NCI-H524 (cell line): Measurements from ENCODE around the gene RTCA.
"Not testable (repeated sequence)": the region's sequence is repeated elsewhere in the genome, so short reads cannot be mapped to it uniquely, and the experiment has no call there.

Source experiments
- DNase-seq, 2 experiments: peaks; one replicate each; lab custom pipeline; 2025; lab: John Stamatoyannopoulos, UW

The RTCA gene

DNA sequence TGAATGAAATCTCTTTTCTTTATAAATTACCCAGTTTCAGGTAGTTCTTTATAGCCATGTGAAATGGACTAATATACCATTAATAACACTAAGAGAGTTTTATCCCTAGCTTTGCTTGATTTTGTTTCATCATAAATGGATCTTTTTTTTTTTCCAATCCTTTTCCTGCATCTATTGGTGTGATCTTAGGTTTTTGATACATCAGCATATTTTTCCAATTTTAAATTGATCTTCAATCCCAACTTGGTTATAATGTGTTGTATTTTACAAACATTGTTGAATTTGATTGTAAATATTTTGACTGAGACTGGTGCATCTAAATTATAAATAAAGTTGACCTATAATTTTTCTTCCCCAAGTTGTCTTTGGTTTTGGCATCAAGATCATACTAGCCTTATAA is 4.3 kb upstream of the RTCA start:
- DNase-seq, result no peak

DNA sequence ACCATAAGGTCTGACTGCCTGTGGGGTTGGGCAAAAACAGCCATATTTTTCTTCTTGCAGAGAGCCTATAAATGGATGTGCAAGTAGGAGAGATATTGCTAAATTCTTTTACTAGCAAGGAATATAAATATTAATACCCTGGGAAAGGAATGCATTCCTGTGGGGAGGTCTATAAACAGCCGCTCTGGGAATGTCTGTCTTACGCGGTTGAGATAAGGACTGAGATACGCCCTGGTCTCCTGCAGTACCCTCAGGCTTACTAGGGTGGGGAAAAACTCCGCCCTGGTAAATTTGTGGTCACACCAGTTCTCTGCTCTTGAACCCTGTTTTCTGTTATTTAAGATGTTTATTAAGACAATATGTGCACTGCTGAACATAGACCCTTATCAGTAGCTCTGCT is 1.9 kb upstream of the RTCA start:
- not testable (repeated sequence) for DNase-seq

DNA sequence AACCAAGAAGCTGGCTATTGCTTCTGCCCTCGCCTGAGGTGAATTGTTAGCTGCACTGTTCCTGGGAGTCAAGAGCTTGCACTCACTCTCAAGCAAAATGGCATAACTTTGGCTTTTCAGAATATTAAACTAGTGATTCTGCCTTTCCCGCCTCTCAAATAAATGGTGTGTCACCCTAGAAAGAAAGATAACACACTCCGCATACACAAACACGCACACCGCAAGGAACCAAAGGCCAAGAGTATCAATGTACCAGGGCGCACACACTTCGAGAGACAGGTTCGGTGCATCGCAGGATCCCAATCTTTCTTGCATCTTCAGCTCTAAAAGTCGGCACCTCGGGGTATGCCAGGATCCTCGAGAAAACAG is 470 bp upstream of the RTCA start:
- peak; percentile 34 to 61 for DNase-seq

DNA sequence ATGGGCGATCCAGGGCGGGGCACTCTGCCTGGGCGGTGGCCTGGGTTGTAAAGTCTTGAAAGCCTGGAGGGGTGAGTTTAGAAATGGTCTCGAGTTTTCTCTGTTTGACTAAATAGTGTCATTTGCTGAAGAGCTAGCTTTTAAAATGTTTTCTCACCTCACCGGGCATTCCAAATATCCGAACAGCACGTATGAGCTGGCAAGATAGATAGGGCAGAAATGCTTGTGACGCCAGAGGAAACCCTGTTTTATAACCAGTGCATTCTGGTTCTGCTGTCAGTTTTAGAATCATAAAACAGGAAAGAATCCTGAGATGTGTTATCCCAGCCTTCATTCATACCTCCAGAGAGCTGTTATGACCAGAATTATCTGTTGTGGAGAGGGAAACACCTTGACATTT is 725 bp downstream of the RTCA start:
- DNase-seq, result no peak

DNA sequence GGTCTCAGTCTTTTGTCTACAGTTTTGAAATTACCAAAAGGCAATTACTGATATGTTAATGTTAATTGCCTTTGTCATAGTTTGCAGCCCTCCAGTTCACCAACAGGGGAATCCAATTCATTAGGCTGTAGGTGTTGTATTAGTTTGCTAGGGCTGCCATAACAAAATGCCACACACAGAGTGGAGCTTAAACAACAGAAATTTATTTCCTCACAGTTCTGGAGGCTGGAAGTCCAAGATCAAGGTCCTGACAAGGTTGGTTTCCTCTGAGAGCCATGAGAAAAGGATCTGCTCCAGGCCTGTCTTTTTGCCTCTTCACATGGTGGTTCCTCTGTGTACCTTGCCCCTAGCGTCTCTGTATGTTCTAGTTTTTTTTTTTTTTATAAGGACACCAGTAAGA is 1.3 kb downstream of the RTCA start:
- DNase-seq, result no peak

DNA sequence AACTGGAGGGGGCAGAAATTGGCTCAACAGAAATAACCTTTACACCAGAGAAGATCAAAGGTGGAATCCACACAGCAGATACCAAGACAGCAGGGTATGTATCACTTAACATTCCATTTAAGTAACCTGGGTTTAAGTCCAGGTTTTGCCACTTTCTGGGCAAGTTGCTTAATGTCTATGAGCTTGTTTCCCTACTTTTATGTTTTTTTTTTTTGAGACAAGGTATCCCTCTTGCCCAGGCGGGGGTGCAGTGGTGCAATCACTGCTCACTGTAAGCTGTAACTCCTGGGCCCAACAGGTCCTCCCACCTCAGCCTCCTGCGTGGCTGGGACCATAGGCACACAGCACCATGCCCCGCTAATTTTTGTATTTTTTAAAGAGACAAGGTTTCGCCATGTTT is 2.2 kb downstream of the RTCA start:
- DNase-seq, result no peak

DNA sequence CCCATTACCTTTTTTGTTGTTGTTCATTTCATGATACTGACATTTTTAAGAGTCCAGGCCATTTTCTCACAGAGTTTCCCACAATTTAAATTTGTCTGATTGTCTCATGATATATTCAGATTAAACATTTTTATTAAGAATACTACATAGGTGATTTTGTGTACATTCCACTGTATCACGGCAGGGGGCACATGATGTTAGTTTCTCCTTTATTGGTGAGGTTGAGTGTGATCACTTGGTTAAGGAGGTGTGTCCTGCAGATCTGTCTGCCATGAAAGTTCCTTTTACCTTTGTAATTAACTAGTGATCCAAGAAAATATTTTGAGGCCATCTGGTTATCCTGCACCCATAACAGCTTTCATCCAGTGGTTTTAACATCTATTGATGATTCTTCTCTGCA is 11.8 kb downstream of the RTCA start:
- no peak for DNase-seq

DNA sequence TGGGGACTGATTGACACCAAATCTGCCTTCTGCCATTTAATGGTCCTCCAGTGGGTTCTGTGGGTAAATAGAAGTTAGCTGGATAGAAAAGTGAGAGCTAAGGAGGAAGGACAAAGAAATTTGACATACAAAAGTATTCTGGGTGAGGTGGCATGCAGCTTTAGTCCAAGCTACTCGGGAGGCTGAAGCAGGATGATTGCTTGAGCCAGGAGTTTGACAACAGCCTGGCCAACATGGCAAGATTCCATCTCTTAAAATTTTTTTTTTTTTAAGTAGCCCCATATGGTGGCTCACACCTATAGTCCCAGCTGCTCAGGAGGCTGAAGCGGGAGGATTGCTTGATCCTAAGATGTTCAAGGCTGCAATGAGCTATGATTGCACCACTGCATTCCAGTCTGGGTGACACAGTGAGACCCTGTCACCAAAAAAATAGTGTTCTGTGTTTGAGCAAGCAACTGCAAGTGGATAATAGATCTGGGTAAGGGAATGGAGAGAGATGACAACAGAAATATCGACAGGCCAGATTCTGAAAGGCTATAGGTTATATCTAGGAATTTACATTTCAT is 13.4 kb downstream of the RTCA start:
- peak in 1 of 2 experiments; percentile 40 for DNase-seq

DNA sequence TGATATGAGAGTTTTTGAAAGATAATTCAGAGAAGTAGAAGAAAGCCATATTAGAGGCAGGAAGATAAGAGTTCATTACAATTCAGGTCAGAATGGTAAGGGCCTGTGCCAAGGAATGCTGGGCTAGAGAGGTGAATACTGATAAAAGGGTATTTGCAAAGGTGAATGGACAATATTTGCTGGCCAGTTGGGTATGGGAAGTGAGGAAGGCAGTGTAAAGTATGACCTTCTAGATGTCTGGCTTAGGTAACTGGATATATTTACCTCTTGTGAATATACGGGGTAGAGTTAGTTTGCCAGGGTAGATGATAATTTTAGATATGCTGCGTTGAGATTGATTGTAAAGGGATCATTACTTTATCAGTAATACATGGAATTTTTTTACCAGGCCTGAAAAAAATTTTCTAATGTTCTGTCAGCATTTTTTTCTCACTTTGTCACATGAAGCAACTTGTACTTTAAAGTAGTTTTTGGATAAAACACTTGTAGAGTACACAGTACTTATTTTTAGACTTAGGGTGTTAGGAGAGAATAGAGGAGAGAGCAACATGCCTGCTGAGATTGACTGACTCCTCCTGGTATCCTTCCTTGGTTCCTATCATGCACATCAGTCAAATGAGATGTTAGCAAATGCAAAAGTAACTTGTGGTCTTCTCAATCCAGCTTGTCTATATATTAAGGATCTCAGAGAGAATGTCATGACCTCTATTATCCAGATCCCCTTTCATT is 14.1 kb downstream of the RTCA start:
- DNase-seq, result no peak

DNA sequence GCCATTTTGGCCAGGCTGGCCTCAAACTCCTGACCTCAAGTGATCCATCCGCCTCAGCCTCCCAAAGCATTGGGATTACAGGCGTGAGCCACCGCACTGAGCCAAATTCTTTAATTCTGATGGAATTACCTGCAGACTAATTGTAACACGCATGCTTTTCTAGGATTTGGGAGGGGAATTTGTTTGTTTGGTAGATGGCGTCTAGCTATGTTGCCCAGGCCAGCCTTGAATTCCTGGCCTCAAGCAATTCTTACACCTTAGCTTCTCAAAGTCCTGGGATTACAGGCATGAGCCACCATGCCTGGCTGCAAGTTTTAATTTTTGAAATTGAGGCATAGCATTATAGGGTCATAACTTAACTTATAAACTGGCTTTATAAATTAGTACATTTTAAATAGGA is 18.6 kb downstream of the RTCA start:
- no peak for DNase-seq

DNA sequence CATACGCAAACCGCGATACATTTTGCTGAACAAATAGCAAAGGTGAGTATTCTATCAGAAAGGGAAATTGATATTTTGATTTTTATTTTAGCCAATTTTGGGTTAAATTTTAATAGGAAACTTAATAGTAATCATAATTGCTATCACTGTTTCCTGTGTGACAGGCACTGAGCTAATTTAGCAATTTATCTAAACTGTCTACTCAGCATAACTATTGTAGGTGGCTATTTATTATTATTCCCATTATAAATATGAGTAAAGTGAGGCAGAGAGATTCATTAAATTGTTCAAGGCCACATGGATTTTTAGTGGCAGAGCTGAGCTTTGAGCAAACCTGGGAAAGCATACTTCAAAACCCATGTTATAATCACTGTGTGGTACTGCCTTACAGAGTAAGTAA is 21.1 kb downstream of the RTCA start:
- DNase-seq, result no peak

DNA sequence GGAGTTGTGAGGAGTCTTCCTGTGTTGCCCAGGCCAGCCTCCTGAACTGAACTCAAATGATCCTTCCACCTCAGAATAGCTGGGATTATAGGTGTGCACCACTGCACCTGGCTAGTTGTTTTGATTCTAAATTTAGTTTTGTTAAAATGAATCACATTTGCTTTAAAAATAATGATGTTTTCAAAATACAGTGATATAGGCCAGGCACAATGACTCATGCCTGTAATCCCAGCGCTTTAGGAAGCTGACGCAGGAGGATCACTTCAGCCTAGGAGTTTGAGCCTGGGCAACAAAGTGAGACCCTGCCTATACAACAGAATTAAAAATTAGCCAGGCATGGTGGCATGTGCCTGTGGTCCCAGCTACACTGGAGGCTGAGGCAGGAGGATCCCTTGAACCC is 24.3 kb downstream of the RTCA start:
- no peak for DNase-seq

DNA sequence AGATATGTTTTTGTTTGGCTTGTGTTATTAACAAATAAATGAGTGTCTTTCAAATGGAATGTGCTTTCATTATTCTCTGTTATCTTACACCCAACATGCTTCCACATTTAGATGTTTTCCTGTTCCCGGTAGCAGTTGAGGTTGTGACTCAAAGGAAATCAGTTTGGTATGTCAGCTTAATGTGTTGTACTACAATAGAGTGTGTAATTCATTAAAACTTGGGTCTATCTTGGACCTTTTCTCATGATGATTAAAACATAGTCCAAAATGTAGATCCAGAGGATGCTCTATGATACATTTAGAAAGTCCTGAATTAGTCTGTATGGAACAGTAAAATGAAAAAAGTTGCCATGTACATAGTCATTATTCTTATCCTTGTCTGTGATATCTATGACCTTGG is 26.7 kb downstream of the RTCA start:
- DNase-seq, result no peak

DNA sequence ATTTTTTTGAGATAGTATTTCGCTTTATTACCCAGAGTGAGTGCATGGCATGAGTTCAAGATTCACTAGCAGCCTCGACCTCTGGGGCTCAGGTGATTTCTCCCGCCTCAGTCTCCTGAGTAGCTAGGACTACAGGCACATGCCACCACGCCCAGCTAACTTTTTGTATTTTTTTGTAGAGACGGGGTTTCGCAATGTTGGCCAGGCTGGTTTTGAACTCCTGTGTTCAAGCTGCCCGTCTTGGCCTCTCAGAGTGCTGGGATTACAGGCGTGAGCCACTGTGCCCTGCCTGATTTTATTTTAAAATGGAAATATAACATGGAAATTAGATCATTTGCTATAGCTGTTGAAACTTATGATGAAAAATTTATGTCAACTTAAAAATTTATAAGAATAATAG is 30.1 kb downstream of the RTCA start:
- DNase-seq, result no peak

DNA sequence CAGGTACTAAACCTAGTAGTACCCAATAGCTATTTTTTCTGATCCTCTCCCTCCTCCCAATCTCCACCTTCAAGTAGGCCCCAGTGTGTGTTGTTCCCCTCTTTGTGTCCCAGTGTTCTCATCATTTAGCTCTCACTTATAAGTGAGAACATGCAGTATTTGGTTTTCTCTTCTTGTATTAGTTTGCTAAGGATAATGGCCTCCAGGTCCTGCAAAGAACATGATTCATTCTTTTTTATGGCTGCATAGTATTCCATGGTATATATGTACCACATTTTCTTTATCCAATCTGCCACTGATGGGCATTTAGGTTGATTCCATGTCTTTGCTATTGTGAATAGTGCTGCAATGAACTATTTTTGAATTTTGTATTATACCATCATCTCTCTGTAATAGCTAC is 31.0 kb downstream of the RTCA start:
- not testable (repeated sequence) for DNase-seq

DNA sequence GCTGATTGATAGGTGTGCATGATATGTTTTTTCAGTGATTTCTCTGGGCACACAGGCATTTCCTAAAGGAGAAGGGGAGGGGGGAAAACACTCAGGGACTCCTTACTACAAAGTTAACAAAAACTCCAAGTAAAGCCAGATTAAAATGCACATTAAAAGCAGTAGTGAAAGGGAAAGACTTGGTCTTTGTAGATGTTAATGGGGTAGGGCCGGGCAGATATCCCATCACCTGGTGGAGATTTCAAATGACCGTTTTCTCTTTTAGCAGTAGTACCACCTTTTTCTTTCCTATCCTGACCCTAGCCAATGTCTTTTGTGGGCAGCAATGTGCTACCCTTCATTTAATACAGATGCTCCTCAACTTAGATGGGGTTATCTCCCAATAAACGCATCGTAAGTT is 32.5 kb downstream of the RTCA start:
- DNase-seq, result no peak

DNA sequence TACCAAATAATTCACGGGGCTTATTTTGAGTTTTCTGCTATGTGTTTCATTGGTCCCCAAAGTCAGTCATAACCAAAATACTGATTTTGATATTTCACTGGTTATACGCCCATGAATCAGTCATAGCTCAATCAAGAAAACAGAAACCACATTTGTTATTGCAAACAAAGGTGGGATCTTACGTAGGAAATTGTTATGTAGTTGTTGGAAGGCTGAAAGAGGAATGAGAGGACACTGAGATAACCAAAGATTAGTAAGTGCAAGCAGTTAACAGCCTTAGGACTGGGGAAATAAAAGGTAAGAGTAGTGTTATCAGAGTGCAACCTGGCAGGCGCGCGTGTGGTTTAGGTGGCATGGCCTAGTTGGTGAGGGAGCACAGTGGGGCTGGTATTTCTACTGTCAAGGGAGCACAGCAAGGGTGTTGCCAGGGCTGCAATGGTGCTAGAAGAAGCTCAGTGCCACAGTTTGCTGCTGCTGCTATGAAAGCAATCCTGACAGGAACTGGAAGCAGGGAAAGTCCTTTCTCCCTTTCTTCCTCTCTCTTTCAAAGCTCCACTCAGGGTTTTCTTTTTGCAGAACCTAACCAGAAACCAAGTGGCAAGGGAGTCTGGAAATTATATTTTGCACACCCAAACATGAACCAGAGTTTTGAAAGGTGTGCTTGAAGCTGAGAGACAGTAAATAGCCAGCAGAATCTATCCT is 33.7 kb downstream of the RTCA start:
- no peak for DNase-seq

DNA sequence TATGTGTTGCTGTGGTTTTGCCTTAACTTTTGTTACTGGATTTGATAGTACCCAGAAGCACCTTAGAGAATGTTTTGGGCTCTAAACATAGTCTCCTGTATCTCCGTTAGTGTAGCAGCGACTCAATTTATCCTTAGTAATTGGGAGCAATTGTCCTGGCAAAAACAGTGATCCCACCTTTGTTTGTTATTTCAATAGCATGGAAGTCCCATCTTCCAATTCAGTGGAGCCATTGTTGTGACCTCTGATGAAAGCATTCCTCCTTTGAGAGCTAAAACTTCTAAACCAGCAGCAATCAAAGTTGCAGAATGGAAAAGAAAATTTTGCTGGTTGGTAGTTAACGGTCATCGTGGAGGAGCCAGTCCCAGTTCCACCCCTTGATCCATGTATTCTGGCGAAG is 34.7 kb downstream of the RTCA start:
- DNase-seq, result no peak

DNA sequence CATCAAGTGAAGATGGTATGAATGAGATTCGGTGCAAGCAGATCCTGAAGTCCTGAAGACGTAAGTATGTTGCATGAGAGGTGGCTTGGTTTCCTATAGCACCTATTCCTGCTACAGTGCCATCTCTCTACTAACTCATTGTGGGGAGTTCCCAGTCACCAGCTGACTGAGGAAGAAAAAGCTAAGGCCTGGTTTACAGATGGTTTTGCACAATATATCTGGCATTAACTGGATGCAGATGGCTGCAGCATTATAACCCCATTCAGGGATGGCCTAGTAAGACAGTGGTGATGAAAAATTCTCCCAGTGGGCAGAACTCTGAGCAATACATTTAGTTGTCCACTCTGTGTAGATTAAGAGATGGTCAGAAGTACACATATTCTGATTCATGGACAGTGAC is 36.7 kb downstream of the RTCA start:
- no peak for DNase-seq

DNA sequence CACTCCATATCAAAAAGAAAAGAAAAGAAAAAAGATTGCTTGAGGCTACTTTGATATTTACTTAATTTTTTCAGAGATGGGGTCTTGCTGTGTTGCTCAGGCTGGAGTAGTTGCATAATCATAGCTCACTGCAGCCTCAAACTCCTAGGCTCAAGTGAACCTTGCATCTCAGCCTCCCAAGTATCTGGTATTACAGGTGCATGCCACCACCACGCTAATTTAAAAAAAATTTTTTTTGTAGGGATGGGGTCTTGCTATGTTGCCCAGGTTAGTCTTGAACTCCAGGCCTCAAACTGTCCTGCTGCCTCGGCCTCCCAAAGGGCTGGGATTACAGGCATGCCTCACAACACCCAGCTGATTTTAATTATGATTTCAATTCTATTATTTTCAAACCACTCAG is 38.2 kb downstream of the RTCA start:
- no peak for DNase-seq

DNA sequence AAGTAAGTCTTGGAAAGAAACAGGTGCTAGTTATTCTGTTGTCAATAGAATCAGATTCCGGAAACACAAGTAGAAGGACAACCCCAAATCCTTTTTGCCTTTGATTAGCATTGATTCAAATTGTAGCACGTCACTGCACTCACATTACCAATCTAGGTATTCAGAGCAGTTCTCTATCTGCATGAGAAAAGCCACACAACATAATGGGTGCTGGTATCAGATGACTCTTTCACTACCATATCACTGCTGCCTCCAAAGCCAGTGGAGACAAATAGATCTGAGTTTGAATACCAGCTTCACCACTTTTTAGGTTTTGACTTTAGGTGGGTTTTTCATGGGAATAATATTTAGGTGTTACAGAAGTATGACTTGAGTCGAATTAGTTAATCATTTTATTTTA is 38.9 kb downstream of the RTCA start:
- no peak for DNase-seq

DNA sequence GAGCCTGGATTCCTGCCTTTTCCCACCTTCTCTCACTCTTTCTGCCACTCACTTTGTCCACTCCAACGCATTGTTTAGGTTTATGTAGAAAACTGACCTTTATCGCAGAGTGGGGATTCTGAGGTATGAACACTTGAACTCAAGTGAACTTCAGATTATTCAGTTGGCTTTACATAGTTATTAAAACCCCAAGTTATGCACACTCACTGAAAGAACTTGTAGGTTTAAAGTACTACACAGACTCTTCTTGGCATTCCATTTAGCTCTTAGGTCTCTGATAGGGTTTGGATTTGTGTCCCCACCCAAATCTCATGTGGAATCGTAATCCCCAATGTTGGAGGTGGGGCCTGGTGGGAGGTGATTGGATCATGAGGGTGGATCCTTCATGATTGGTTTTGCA is 39.9 kb downstream of the RTCA start:
- DNase-seq, result no peak

DNA sequence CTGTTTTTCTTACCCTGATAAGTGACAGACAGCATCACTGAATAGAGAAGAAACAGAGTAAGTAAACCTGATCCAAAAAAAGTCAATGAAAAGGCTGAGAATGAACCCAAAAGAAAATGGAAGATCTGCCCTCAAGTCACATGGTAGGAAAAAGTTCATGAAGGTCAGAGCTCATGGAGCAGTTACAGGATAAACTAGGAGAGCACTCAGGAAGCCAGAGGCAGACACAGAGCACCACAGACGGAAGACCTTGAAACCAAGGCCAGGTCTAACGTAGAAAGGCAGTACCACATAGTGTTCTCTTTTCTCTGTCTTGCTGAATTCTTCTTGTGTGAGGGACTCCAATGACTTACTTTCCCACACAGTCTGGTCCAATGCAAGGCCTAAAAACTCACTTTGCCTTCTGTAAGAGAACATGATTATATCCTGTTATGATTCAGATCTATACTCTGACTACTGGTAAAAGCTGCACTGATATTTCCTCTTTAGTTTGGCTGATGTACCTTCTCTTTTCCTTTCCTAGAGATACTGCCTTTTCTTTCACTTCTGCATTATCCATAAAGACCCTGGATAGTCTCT is 40.8 kb downstream of the RTCA start:
- no peak for DNase-seq
